Stimulated activated CD4-positive, alpha-beta T cell treated with anti-CD3 and anti-CD28 coated beads, Interleukin-1b, Interleukin-23, amount 100 ng/mL, for 48 hours (primary cell): ENCODE results near the gene DYRK1A.

ENCODE experiments used
- DNase-seq: peaks from one replicate; pipeline ENCODE4 v3.0.0-alpha.2; 2020

DYRK1A gene

DNA sequence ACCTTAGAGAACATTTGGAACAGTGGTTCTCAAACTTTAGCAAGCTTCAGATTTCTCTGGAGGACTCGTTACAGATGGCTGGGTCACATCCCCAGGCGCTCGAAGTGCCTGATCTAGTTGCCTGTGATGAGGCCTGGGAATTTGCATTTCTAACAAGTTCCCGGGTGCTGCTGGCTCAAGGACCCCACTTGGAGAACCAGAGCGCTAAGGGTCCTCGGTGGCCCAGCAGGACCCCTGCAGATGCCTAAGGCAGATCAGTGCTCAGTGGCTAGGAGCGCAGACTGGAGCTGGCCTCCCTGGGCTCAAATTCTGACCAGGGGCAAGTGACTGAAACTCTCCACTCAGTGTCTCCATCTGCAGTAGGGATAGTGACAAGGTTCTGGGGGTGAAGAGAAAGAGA is 208.2 kb downstream of the DYRK1A start:
- no peak for DNase-seq

DNA sequence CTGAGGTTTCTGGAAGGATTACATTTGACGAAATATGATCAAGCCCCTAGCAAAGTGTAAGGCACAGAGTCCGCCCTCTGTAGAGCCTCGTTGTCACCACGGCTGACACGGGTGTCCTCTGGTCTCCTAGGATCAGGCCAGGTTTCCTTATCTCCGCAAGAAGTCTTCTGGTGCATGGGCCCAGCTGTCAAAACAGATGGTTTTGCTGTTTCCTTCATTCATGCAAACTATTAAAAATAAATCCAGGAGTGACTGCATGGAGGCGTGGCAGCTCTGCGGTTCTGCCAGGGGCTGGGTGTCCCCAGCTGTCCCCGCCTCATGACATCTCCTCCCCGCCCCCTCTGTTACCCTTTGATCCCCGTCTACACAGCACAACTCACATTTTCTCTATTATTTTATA is 209.0 kb downstream of the DYRK1A start:
- no peak for DNase-seq
